HG03196 (cell line): Measurements from ENCODE around the gene ADGRG1.

Source experiments
- ATAC-seq: cut with Tn5 transposase; IDR thresholded peaks from one replicate; pipeline ENCODE4 v1.9.1; 2021; ENCODE audit not compliant: unreplicated experiment

Gene ADGRG1

GRCh38 chr16:57635266-57636097 lies 7.1 kb downstream of the ADGRG1 start:
- ATAC-seq, result no peak

GRCh38 chr16:57636184-57636583 lies 7.8 kb downstream of the ADGRG1 start:
- ATAC-seq, result no peak

GRCh38 chr16:57637020-57637419 lies 8.6 kb downstream of the ADGRG1 start:
- ATAC-seq, result no peak

- ATAC-seq, result no peak
These were observed 9.0 kb downstream of the ADGRG1 start for GRCh38 chr16:57637424-57637823.

- no peak for ATAC-seq
These were observed 9.5 kb downstream of the ADGRG1 start for GRCh38 chr16:57637965-57638364.

GRCh38 chr16:57638381-57638780 lies 10.0 kb downstream of the ADGRG1 start:
- no peak for ATAC-seq

GRCh38 chr16:57639172-57639887 lies 10.9 kb downstream of the ADGRG1 start:
- no peak for ATAC-seq

- ATAC-seq, result no peak
These were observed 11.8 kb downstream of the ADGRG1 start for GRCh38 chr16:57640185-57640584.

- ATAC-seq, result no peak
These were observed 12.2 kb downstream of the ADGRG1 start for GRCh38 chr16:57640612-57641011.

- ATAC-seq, result no peak
These were observed 14.0 kb downstream of the ADGRG1 start for GRCh38 chr16:57642160-57643135.

GRCh38 chr16:57643147-57643874 lies 14.9 kb downstream of the ADGRG1 start:
- ATAC-seq, result no peak

- no peak for ATAC-seq
These were observed 15.5 kb downstream of the ADGRG1 start for GRCh38 chr16:57643910-57644309.

GRCh38 chr16:57644383-57645014 lies 16.1 kb downstream of the ADGRG1 start:
- no peak for ATAC-seq

- ATAC-seq, result no peak
These were observed 16.7 kb downstream of the ADGRG1 start for GRCh38 chr16:57645169-57645568.

GRCh38 chr16:57645691-57646387 lies 17.4 kb downstream of the ADGRG1 start:
- no peak for ATAC-seq

GRCh38 chr16:57646388-57647039 lies 18.1 kb downstream of the ADGRG1 start:
- no peak for ATAC-seq

- no peak for ATAC-seq
These were observed 18.9 kb downstream of the ADGRG1 start for GRCh38 chr16:57647136-57647875.

GRCh38 chr16:57648125-57648524 lies 19.7 kb downstream of the ADGRG1 start:
- ATAC-seq, result no peak
